HG03045 (cell line): ENCODE results near the gene PSMB8.
"Not testable (repeated sequence)": the region's sequence is repeated elsewhere in the genome, so short reads cannot be mapped to it uniquely, and the experiment has no call there.

Experiments
- ATAC-seq: cut with Tn5 transposase; IDR thresholded peaks from one replicate; pipeline ENCODE4 v1.9.1; 2021; ENCODE audit warnings: mild to moderate bottlenecking, moderate library complexity; ENCODE audit not compliant: unreplicated experiment

PSMB8 gene

GRCh38 chr6:32843979-32844838, at the start of gene PSMB8:
TSS of gene PSMB8 (minus strand) at chr6:32844047. CDS start at chr6:32843996, 51 bp downstream.
- ATAC-seq = peak; percentile 67

- ATAC-seq = no peak
Observed at GRCh38 chr6:32890831-32891230, 47.0 kb upstream of the PSMB8 start.

- ATAC-seq = no peak
Observed at GRCh38 chr6:32889533-32889932, 45.7 kb upstream of the PSMB8 start.

- ATAC-seq = no peak
Observed at GRCh38 chr6:32888576-32888975, 44.7 kb upstream of the PSMB8 start.

- no peak for ATAC-seq
Observed at GRCh38 chr6:32887616-32888015, 43.8 kb upstream of the PSMB8 start.

- no peak for ATAC-seq
Observed at GRCh38 chr6:32886681-32887383, 43.0 kb upstream of the PSMB8 start.

- ATAC-seq = no peak
Observed at GRCh38 chr6:32885698-32886286, 41.9 kb upstream of the PSMB8 start.

GRCh38 chr6:32883789-32884188, 39.9 kb upstream of the PSMB8 start:
- ATAC-seq = no peak

- no peak for ATAC-seq
Observed at GRCh38 chr6:32882879-32883250, 39.0 kb upstream of the PSMB8 start.

- ATAC-seq = not testable (repeated sequence)
Observed at GRCh38 chr6:32880962-32881361, 37.1 kb upstream of the PSMB8 start.

GRCh38 chr6:32879691-32880090, 35.8 kb upstream of the PSMB8 start:
- ATAC-seq = no peak

- no peak for ATAC-seq
Observed at GRCh38 chr6:32876603-32877002, 32.8 kb upstream of the PSMB8 start.

GRCh38 chr6:32873947-32874346, 30.1 kb upstream of the PSMB8 start:
- ATAC-seq = not testable (repeated sequence)

- ATAC-seq = no peak
Observed at GRCh38 chr6:32868257-32868788, 24.5 kb upstream of the PSMB8 start.

- no peak for ATAC-seq
Observed at GRCh38 chr6:32867554-32868256, 23.9 kb upstream of the PSMB8 start.

- no peak for ATAC-seq
Observed at GRCh38 chr6:32867022-32867477, 23.2 kb upstream of the PSMB8 start.

- no peak for ATAC-seq
Observed at GRCh38 chr6:32865724-32866443, 22.0 kb upstream of the PSMB8 start.

- ATAC-seq = no peak
Observed at GRCh38 chr6:32862725-32863124, 18.9 kb upstream of the PSMB8 start.

- no peak for ATAC-seq
Observed at GRCh38 chr6:32860674-32861073, 16.8 kb upstream of the PSMB8 start.

- no peak for ATAC-seq
Observed at GRCh38 chr6:32858194-32858593, 14.3 kb upstream of the PSMB8 start.
